ENCODE data around the gene PEX6.

- TF ChIP-seq CTCF (conservative IDR thresholded peaks at IDR 0.05; ENCODE audit: low read length) (no peak), EZH2phosphoT487 (IDR thresholded peaks at IDR 0.05; ENCODE audit: borderline replicate concordance) (no peak)
Observed at GRCh38 chr6:42923666-42924065, 55.3 kb downstream of the PEX6 start.

Data from Loucy (cell line).